HepG2 (cell line): ENCODE results near the gene DCTN3. TPM values are rescaled to one million over a fixed set of nuclear protein-coding genes. Genes with fewer than 3 reads are reported as not detected.

Source experiments
- BORCS8-MEF2B ChIP-seq: sonication (generic); formaldehyde crosslinking; IDR thresholded peaks from 2 replicates; pipeline ENCODE4 v1.8.0; 2022; ENCODE audit warnings: mild to moderate bottlenecking, missing genetic modification reagents
- CBX5 ChIP-seq: sonication (generic); formaldehyde crosslinking; IDR thresholded peaks from 2 replicates; pipeline ENCODE4 v1.4.0; 2020; ENCODE audit warnings: missing genetic modification reagents, borderline replicate concordance
- CEBPG ChIP-seq: IDR thresholded peaks from 2 replicates; pipeline ENCODE4 v1.6.1; 2016
- ERF ChIP-seq: IDR thresholded peaks from 2 replicates; pipeline ENCODE4 v1.6.1; 2018; ENCODE audit warnings: missing biosample characterization, missing genetic modification reagents
- ETV5 ChIP-seq: IDR thresholded peaks from 2 replicates; pipeline ENCODE4 v1.6.1; 2018; ENCODE audit warnings: missing biosample characterization, missing genetic modification reagents, inconsistent platforms, borderline replicate concordance
- GABPA ChIP-seq, 2 experiments: IDR thresholded peaks; 2 replicates each; pipeline ENCODE4 v1.6.1; 2011 to 2016; ENCODE audit warnings: low read depth in 2 of 2, low read length in 1 of 2, missing biosample characterization in 1 of 2, missing genetic modification characterization in 1 of 2
- GABPB1 ChIP-seq: IDR thresholded peaks from 2 replicates; pipeline ENCODE4 v1.6.1; 2016; ENCODE audit warnings: mild to moderate bottlenecking, missing genetic modification reagents, moderate library complexity, missing compliant biosample characterization
- KDM2A ChIP-seq: sonication (generic); formaldehyde crosslinking; IDR thresholded peaks from 2 replicates; pipeline ENCODE4 v1.4.0; 2020; ENCODE audit warnings: low read depth, missing genetic modification reagents, borderline replicate concordance
- KLF6 ChIP-seq: IDR thresholded peaks from 2 replicates; pipeline ENCODE4 v1.8.0; 2016; ENCODE audit warnings: missing biosample characterization, missing genetic modification reagents
- POGZ ChIP-seq: sonication (generic); formaldehyde crosslinking; IDR thresholded peaks from 2 replicates; pipeline ENCODE4 v1.4.0; 2020; ENCODE audit warnings: mild to moderate bottlenecking, missing genetic modification reagents
- POLR2G ChIP-seq: fragments of 200-400 bp; formaldehyde crosslinking; IDR thresholded peaks from 2 replicates; pipeline ENCODE4 v1.6.1; 2018; ENCODE audit warnings: mild to moderate bottlenecking, low read depth, low read length, moderate library complexity
- PREB ChIP-seq: sonication (generic); formaldehyde crosslinking; IDR thresholded peaks from 2 replicates; pipeline ENCODE4 v1.4.0; 2020; ENCODE audit warnings: missing genetic modification reagents
- RELA ChIP-seq: sonication (generic); formaldehyde crosslinking; IDR thresholded peaks from 2 replicates; pipeline ENCODE4 v1.4.0; 2020; ENCODE audit warnings: missing genetic modification reagents
- SMAD9 ChIP-seq: sonication (generic); formaldehyde crosslinking; IDR thresholded peaks from 2 replicates; pipeline ENCODE4 v1.5.1; 2020; ENCODE audit warnings: mild to moderate bottlenecking, missing genetic modification reagents
- TAF1 ChIP-seq: sonication (generic); formaldehyde crosslinking; IDR thresholded peaks from 2 replicates; pipeline ENCODE4 v1.4.0; 2020; ENCODE audit warnings: missing genetic modification reagents
- ZHX2 ChIP-seq, 2 experiments: sonication (generic) in 1 of 2; formaldehyde crosslinking in 1 of 2; IDR thresholded peaks; 2 replicates each; pipeline versions ENCODE4 v1.6.1 to v1.9.0; 2014 to 2022; ENCODE audit warnings: antibody characterized with exemption in 1 of 2, borderline replicate concordance in 1 of 2, inconsistent platforms in 1 of 2, low read depth in 1 of 2, missing genetic modification reagents in 1 of 2
- ZNF264 ChIP-seq: sonication (generic); formaldehyde crosslinking; IDR thresholded peaks from 2 replicates; pipeline ENCODE4 v1.4.0; 2020; ENCODE audit warnings: missing genetic modification reagents
- ZNF704 ChIP-seq: sonication (generic); formaldehyde crosslinking; IDR thresholded peaks from 2 replicates; pipeline ENCODE4 v1.8.1; 2023; ENCODE audit warnings: mild to moderate bottlenecking, inconsistent platforms, moderate library complexity, missing genetic modification reagents, borderline replicate concordance
- ZNF713 ChIP-seq: sonication (generic); formaldehyde crosslinking; IDR thresholded peaks from 2 replicates; pipeline ENCODE4 v1.4.0; 2020; ENCODE audit warnings: mild to moderate bottlenecking, missing genetic modification reagents
- ZNF724P ChIP-seq: sonication (generic); formaldehyde crosslinking; IDR thresholded peaks from 2 replicates; pipeline ENCODE4 v1.8.0; 2022; ENCODE audit warnings: missing genetic modification reagents, borderline replicate concordance
- ZNF816 ChIP-seq: sonication (generic); formaldehyde crosslinking; IDR thresholded peaks from 2 replicates; pipeline ENCODE4 v1.8.0; 2022; ENCODE audit warnings: missing genetic modification reagents, mild to moderate bottlenecking, borderline replicate concordance
- ZNF891 ChIP-seq: sonication (generic); formaldehyde crosslinking; IDR thresholded peaks from 2 replicates; pipeline ENCODE4 v1.5.0; 2020; ENCODE audit warnings: mild to moderate bottlenecking, missing genetic modification reagents
- polyA plus RNA-seq, 8 experiments: library from polyadenylated mRNA; depleted of rRNA in 3 of 8; stranded (reverse) in 7 of 8; unstranded in 1 of 8; fragments of >200 nt; fragmentation: Illumina TruSeq in 4 of 8; extraction: Trizol in 4 of 8; gene quantifications; 2 replicates each; pipeline versions ENCODE4 v1.2.1 to v1.2.3, GENCODE V29; 2011 to 2016; ENCODE audit warnings: low read depth in 4 of 8, missing spikeins in 1 of 8, mixed read lengths in 1 of 8; ENCODE audit not compliant: insufficient read depth in 1 of 8
- total RNA-seq, 5 experiments: library from RNA; depleted of rRNA; stranded (reverse); fragments of >200 nt; fragmentation: Illumina TruSeq; extraction: Trizol; gene quantifications; 2 replicates each; pipeline ENCODE4 v1.2.3, GENCODE V29; 2016; ENCODE audit warnings: low read depth in 1 of 5

DCTN3 gene
- total and polyA plus RNA-seq, 2 of the 13 experiments (the other 11 are each of a cell fraction or from before 2014, with no cell fraction given) = 27.4 to 34.5 TPM

DNA sequence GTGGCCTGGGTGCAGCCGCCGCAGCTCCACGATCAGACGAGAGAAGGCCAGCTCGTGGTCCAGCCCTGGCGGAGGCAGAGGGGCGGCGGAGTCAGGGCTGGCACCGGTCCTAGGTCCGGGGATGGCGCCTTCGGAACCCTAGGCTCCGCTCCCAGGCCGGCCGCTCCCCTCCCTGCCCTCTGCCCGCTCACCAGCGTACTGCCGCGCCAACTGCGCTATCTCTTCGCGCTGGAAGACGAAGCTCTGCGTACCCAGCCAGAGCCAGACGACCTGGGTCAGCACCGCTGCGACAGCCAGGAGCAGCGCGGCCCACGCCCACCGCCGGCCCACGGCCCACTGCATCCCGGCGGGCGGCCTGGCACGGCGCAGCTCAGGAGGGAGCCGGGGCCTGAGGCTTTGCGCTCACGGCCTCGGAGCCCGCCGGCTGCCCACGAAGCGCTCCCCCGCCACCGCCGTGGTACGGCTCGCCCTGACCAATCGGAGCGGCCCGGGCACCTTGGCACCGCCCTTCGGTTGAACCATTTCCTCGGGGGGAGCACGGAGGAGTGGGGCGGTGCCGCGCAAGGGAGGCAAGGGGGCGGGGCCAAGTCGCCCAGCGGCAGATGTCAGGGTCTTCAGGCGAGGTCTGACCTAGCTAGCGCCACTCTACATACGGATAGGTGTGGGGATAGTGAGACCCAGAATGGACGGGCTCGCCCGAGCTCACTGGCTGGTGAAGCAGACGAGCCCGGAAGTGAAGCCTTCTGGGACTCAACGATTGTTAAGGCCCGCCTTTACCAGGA lies 17.3 kb upstream of the DCTN3 start, which contains the start of gene SIGMAR1 (continued):
- TF ChIP-seq ZHX2 (IDR thresholded peaks at IDR 0.05; ENCODE audit: low read depth) (peak; percentile 39; the same call in 1 of the 2 replicates), ZHX2 (CRISPR knock-in tag; IDR thresholded peaks at IDR 0.05; ENCODE audit: borderline replicate concordance) (no peak), SMAD9 (CRISPR knock-in tag) (0 out of 2 replicates have a peak, but pooled peaks have one; percentile 2), CBX5 (CRISPR knock-in tag) (no peak), PREB (CRISPR knock-in tag) (no peak), BORCS8-MEF2B (CRISPR knock-in tag) (peak; percentile 82), ZNF713 (peak; percentile 65; the same call in 1 of the 2 replicates), GABPA (IDR thresholded peaks at IDR 0.05; ENCODE audit: low read depth, low read length) (no peak), GABPA (CRISPR knock-in tag; IDR thresholded peaks at IDR 0.05; ENCODE audit: low read depth) (peak; percentile 52; the same call in 1 of the 2 replicates), POGZ (CRISPR knock-in tag) (peak; percentile 80), POLR2G (peak; percentile 85), KDM2A (CRISPR knock-in tag) (peak; percentile 90), KLF6 (peak; percentile 71), CEBPG (CRISPR knock-in tag) (peak; percentile 18; the same call in 1 of the 2 replicates), TAF1 (CRISPR knock-in tag) (peak; percentile 90), ZNF891 (CRISPR knock-in tag) (peak; percentile 73), RELA (CRISPR knock-in tag) (no peak), ZNF264 (CRISPR knock-in tag) (no peak), ETV5 (CRISPR knock-in tag) (peak; percentile 55), ZNF704 (0 out of 2 replicates have a peak, but pooled peaks have one; percentile 64), ERF (CRISPR knock-in tag) (peak; percentile 87; the same call in 1 of the 2 replicates), GABPB1 (CRISPR knock-in tag) (peak; percentile 84), ZNF816 (peak; percentile 71; the same call in 1 of the 2 replicates), ZNF724P (CRISPR knock-in tag) (peak; percentile 35; the same call in 1 of the 2 replicates)
